NB4 (cell line): ENCODE results near the gene TSPAN11.

Source experiments
- DNase-seq: peaks from one replicate; pipeline ENCODE4 v3.0.0; 2010; ENCODE audit warnings: low read depth
- H3K4me3 ChIP-seq: one replicate; pipeline ENCODE4 v1.5.1; 2011; ENCODE audit warnings: mild to moderate bottlenecking, low read depth, low read length, moderate library complexity
- MYC ChIP-seq: IDR thresholded peaks from 2 replicates; pipeline ENCODE4 v1.6.1; 2011; ENCODE audit warnings: low read depth, low read length
- POLR2A ChIP-seq: IDR thresholded peaks from 2 replicates; pipeline ENCODE4 v1.6.1; 2011; ENCODE audit warnings: mild to moderate bottlenecking; ENCODE audit not compliant: insufficient read length; ENCODE audit errors: extremely low read depth
- TF ChIP-seq, protein P1 (sequence below): IDR thresholded peaks from 2 replicates; pipeline ENCODE4 v1.6.1; 2011; ENCODE audit warnings: low read depth, low read length
- TF ChIP-seq, protein P2 (sequence below): IDR thresholded peaks from one replicate; pipeline ENCODE4 v1.5.1; 2012; ENCODE audit warnings: low read depth, low read length

The TSPAN11 gene

DNA sequence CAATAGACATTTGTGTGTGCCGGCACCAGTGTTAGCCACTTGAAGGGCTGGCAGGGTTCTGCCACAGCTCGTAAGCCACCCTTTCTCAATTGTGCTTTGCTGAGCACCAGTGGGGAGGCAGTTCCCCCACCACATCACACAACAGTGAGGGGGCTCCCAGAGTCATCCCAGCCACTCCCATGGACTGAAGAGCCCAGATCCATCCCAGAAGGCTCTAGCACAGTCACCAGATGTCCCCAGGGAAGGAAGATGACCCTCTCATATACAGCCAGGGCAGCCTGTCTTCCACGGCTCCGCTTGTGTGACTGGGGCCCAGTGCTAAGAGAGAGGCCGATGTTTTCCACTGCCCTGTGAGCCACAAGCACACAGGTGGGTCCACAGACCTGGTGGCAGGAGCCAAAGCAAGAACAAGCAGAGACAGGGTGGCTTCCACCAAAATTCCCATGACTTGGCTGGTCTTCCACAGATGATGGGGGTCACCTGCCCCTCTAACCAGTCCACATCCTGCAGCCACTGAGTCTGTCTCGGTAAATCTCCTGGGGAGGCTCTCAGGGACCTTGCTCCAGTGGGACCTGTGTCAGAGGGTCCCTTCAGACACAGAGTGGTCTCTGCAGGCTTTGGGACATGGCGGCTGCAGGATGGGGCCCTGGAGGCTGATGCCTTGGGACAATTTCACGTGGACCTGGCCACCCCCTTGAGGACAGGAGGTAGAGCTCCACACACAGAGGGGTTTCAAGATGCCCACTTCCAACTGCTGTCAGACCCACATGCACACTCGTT, 75.2 kb downstream of the TSPAN11 start:
- TF ChIP-seq, protein P1, sequence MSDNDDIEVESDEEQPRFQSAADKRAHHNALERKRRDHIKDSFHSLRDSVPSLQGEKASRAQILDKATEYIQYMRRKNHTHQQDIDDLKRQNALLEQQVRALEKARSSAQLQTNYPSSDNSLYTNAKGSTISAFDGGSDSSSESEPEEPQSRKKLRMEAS, result no peak
- TF ChIP-seq MYC (no peak), POLR2A (no peak)
- TF ChIP-seq, protein P2, sequence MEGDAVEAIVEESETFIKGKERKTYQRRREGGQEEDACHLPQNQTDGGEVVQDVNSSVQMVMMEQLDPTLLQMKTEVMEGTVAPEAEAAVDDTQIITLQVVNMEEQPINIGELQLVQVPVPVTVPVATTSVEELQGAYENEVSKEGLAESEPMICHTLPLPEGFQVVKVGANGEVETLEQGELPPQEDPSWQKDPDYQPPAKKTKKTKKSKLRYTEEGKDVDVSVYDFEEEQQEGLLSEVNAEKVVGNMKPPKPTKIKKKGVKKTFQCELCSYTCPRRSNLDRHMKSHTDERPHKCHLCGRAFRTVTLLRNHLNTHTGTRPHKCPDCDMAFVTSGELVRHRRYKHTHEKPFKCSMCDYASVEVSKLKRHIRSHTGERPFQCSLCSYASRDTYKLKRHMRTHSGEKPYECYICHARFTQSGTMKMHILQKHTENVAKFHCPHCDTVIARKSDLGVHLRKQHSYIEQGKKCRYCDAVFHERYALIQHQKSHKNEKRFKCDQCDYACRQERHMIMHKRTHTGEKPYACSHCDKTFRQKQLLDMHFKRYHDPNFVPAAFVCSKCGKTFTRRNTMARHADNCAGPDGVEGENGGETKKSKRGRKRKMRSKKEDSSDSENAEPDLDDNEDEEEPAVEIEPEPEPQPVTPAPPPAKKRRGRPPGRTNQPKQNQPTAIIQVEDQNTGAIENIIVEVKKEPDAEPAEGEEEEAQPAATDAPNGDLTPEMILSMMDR, result no peak
- DNase-seq, result no peak
- no peak overlapping the region for H3K4me3 ChIP-seq

DNA sequence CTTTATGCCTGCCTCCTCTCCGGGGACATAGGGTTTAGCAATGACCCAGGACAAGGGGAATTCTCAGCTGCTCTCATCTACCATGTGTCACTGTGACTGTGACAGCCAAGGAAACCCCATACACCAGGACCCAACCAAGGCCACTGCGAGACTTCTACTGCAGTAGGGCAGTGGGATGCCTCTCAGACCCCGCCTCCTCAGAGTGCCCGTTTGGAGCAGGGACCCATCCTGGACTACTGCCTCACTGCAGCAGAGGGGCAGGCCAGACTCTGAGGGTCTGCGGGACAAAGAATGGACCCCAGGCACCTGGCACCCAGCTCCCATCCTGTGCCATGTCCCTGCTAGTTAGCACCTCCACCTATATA, 75.8 kb downstream of the TSPAN11 start:
- TF ChIP-seq, protein P1, result no peak
- no peak for TF ChIP-seq POLR2A
- no peak overlapping the region for H3K4me3 ChIP-seq
- DNase-seq, result no peak

DNA sequence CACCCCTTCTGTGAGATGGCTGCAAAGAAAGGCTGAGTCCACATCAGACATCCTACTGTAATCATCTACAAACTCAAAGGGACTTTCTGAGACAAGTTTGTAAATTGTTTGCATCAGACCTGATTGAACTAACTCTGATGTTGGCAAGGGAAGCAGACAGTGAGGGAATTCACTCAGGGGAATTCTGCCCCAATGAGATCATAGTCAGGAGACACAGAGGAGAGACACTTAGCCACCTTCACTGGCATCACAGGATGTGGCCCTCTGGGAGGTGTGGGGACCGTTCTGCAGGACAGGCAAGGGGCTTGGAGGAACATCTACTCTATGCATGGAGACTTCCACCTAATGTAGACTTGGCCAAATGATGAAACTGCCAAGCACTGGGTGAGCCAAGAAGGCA, 76.5 kb downstream of the TSPAN11 start:
- DNase-seq, result no peak
- no peak overlapping the region for H3K4me3 ChIP-seq
- TF ChIP-seq POLR2A, result no peak
- TF ChIP-seq, protein P1, result no peak
- TF ChIP-seq, protein P2, result no peak

DNA sequence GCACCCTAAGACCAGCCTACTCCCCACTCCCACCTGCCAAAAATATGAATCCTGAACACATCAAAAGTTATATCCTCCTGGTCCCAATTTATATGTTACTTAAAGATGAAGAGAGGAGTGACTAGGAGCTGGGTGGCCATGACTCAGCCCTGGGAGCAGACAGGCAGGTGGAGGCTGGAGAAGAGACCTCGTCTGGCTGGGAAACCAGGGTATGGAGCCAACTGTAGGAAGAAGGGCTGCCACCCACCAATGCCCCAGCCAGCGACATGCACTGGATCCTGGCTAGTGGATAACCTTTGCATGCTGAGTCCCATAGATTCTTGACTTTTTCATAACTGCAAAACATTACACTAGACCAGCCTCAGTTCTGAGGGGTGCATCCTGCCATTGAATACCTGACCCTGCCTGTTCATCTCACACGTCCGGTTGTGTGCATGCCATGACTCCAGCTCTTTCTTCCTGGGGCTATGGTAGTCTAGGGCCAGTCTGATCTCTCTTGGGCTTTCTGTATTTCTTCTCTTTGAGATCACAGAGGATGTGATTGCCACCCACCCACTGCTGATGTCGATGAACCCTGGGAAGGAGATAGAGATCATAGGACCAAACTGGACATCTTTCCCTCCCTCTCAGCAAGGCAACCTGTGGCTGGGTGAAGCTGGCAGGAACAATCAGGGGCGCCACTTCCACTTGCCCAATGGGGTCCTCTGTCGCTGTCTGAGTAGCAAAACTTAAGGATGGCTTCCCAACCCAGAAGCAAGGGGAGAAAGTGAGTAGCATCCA, 77.5 kb downstream of the TSPAN11 start:
- no peak overlapping the region for H3K4me3 ChIP-seq
- TF ChIP-seq POLR2A (no peak), MYC (no peak)
- TF ChIP-seq, protein P2, result no peak
- DNase-seq, result no peak

DNA sequence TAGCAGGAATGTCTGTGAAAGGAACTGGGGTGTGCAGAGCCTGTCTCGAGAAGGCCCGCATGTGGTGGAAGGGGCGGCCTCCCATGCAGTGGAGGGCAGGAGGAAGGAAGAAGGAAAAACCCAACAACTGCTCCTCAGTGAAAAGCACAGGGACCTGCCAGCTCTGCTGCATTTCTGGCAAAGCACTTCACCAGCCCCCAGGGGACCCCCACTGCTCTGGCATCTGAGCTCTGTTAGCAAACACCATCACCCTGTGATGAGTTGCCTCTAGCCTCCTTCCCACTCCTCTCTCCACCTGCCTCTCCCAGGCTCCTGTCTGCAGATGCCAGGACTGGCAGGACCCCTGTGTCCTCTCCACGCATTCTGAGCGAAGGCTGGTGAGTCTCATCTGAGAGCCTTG, 78.1 kb downstream of the TSPAN11 start:
- no peak for TF ChIP-seq MYC
- no peak for TF ChIP-seq POLR2A
- TF ChIP-seq, protein P2, result no peak
- TF ChIP-seq, protein P1, result no peak
- H3K4me3 ChIP-seq, result no peak overlapping the region
- no peak for DNase-seq

DNA sequence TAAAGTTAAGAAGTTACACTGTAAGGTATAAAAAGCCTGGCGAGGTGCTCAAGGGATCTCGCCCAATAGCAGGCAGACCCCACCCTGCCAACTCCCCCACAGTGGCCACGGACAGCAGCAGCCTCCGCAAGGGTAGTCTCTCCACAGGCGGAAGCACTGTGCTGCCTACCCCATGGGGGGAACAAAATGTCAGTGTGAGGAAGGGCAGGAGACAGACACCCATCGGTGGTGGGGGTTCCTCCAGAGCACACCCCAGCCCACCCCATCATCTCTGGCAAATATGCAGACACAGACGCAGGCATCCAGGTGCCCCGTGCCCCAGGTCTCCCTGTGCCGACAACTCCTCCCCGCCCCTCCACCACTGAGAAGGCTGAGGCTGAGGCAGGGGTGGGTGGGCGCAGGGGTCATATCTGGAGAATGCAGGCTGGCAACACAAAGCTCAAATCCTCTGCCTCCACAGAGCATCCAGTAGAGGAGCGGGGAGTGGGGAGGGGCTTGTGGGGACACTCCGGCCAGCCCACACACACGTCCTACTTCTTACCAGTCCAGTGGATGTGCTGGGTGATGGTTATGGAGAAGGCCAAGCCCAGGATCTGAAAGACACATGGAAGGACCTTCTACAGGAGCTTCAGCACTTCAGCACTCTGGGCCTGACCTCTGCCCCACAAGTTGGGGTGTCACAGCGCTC, 78.9 kb downstream of the TSPAN11 start:
- TF ChIP-seq POLR2A (no peak), MYC (no peak)
- TF ChIP-seq, protein P2, result no peak
- TF ChIP-seq, protein P1, result no peak
- no peak overlapping the region for H3K4me3 ChIP-seq
- DNase-seq, result no peak
